ENCODE data around the gene LARP6. TPM values are rescaled to one million over a fixed set of nuclear protein-coding genes. Genes with fewer than 3 reads are reported as not detected.

LARP6 gene
- total RNA-seq, 1 experiment from 2014 or later: 66.3 TPM

DNA sequence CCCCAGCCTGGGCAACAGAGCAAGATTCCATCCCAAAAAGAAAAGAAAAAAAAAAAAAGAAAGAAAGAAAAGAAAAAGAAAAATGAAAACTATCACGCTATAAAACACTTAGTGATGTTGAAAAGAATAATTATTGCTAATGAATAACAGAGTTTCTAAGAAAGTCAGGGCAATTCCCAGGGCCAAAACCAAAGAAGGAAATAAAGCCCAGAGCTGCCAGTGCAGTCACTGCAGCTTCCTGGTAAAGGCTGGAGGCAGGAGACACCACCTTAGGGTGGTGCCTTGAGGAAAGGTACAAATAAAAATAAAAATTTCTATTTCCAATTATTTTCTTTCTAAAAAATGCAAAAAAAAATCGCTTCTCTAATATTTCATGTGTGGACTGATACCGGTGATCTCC lies 70.9 kb downstream of the LARP6 start:
- intact Hi-C loops (cut with micrococcal nuclease; ENCODE audit: unreplicated experiment) (no loop called here), in situ Hi-C loops (cut with HindIII; ENCODE audit: low pct_unique_long_range_greater_than_20kb, low sequenced_read_pairs) (no loop called here)
- no peaks in the 10 kb centered on the region for H3K9me3 ChIP-seq (ENCODE audit: control insufficient read depth, insufficient read depth, low read depth, low read length)
- BruUV-seq (replicated peaks): no TSS peak
- no peak for TF ChIP-seq REST (IDR thresholded peaks at IDR 0.05; ENCODE audit: insufficient read depth in 1 of 2, low read depth in 2 of 2, low read length in 1 of 2)
- TF ChIP-seq SIN3A (IDR thresholded peaks at IDR 0.05; ENCODE audit: borderline replicate concordance, insufficient read depth, low read depth, low read length): no peak
- no peak for TF ChIP-seq POLR2AphosphoS5 (IDR thresholded peaks at IDR 0.05; ENCODE audit: low read depth, low read length)
- TF ChIP-seq, protein P1, sequence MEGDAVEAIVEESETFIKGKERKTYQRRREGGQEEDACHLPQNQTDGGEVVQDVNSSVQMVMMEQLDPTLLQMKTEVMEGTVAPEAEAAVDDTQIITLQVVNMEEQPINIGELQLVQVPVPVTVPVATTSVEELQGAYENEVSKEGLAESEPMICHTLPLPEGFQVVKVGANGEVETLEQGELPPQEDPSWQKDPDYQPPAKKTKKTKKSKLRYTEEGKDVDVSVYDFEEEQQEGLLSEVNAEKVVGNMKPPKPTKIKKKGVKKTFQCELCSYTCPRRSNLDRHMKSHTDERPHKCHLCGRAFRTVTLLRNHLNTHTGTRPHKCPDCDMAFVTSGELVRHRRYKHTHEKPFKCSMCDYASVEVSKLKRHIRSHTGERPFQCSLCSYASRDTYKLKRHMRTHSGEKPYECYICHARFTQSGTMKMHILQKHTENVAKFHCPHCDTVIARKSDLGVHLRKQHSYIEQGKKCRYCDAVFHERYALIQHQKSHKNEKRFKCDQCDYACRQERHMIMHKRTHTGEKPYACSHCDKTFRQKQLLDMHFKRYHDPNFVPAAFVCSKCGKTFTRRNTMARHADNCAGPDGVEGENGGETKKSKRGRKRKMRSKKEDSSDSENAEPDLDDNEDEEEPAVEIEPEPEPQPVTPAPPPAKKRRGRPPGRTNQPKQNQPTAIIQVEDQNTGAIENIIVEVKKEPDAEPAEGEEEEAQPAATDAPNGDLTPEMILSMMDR (IDR thresholded peaks at IDR 0.05): no peak
- TF ChIP-seq TCF7L2 (IDR thresholded peaks at IDR 0.05; ENCODE audit: low read depth, low read length): no peak
- DNase-seq (ENCODE audit: low read depth, low spot score) (no peak), ATAC-seq (no peak)
- ChIA-PET POLR2A (interaction anchor here (1.2 kb wide), 1 partner anchor 20 kb away, joined by 3 read pairs; the partner anchor contains the start of gene UACA), CTCF (no interaction called here)
- H3K4me3 ChIP-seq (ENCODE audit: low read depth in 2 of 2, low read length in 2 of 2): 0 out of 4 replicates have a peak overlapping the region, but pooled peaks of 1 of the 2 experiments have one; percentile 9
- H3K4me1 ChIP-seq (ENCODE audit: control insufficient read depth, insufficient read depth, low read length): peaks cover 50% of the 10 kb centered on the region
- no peaks in the 10 kb centered on the region for H3K27me3 ChIP-seq (ENCODE audit: control insufficient read depth, insufficient read depth, low read length)
- no peaks in the 10 kb centered on the region for H3K36me3 ChIP-seq (ENCODE audit: control insufficient read depth, insufficient read depth, low read length)
- peak overlapping the region; percentile 84 for H3K27ac ChIP-seq (ENCODE audit: low read length)

DNA sequence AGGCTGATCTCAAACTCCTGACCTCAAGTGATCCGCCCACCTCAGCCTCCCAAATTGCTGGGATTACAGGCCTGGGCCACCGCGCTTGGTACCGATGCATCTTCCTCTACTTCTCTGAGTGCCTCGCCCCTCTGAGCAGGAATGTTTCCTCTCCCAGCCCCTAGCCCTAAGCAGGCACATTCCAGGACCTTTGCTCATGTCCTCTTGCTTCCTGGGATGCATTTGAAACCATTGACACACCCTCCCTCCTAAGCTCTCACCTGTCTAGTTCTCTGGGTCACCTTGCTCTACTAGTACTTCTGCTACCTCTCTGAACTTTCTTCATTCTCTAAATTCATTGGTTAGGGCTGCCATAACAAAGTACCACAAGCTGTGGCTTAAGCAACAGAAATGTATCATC lies 72.7 kb downstream of the LARP6 start:
- POLR2A ChIA-PET: no interaction called here
- intact Hi-C loops (cut with micrococcal nuclease; ENCODE audit: unreplicated experiment) (no loop called here), in situ Hi-C loops (cut with HindIII; ENCODE audit: low pct_unique_long_range_greater_than_20kb, low sequenced_read_pairs) (no loop called here)
- ATAC-seq (no peak), DNase-seq (ENCODE audit: low read depth, low spot score) (no peak)
- no TSS peak for BruUV-seq (replicated peaks)
- TF ChIP-seq TCF7L2 (IDR thresholded peaks at IDR 0.05; ENCODE audit: low read depth, low read length): no peak
- no peak for TF ChIP-seq SIN3A (IDR thresholded peaks at IDR 0.05; ENCODE audit: borderline replicate concordance, insufficient read depth, low read depth, low read length)
- no peak for TF ChIP-seq POLR2AphosphoS5 (IDR thresholded peaks at IDR 0.05; ENCODE audit: low read depth, low read length)
- TF ChIP-seq, protein P1 (IDR thresholded peaks at IDR 0.05): no peak
- TF ChIP-seq REST (IDR thresholded peaks at IDR 0.05; ENCODE audit: insufficient read depth in 1 of 2, low read depth in 2 of 2, low read length in 1 of 2): no peak
- Histone ChIP-seq H3K4me1 (ENCODE audit: control insufficient read depth, insufficient read depth, low read length) (peaks cover 38% of the 10 kb centered on the region), H3K4me3 (ENCODE audit: low read depth in 2 of 2, low read length in 2 of 2) (no peak overlapping the region), H3K27ac (ENCODE audit: low read length) (peak overlapping the region; percentile 84), H3K36me3 (ENCODE audit: control insufficient read depth, insufficient read depth, low read length) (no peaks in the 10 kb centered on the region), H3K9me3 (ENCODE audit: control insufficient read depth, insufficient read depth, low read depth, low read length) (no peaks in the 10 kb centered on the region), H3K27me3 (ENCODE audit: control insufficient read depth, insufficient read depth, low read length) (no peaks in the 10 kb centered on the region)
- CTCF ChIA-PET: no interaction called here
